Stimulated activated CD8-positive, alpha-beta memory T cell treated with anti-CD3 and anti-CD28 coated beads, Interleukin-12 subunit alpha, Interleukin-12 subunit beta, amount 100 ng/mL, for 4 hours (primary cell): Measurements from ENCODE around the gene NUDT21.

Source experiments
- DNase-seq: peaks from one replicate; pipeline ENCODE4 v3.0.0-alpha.2; 2020; ENCODE audit warnings: low read depth

Gene NUDT21

DNA sequence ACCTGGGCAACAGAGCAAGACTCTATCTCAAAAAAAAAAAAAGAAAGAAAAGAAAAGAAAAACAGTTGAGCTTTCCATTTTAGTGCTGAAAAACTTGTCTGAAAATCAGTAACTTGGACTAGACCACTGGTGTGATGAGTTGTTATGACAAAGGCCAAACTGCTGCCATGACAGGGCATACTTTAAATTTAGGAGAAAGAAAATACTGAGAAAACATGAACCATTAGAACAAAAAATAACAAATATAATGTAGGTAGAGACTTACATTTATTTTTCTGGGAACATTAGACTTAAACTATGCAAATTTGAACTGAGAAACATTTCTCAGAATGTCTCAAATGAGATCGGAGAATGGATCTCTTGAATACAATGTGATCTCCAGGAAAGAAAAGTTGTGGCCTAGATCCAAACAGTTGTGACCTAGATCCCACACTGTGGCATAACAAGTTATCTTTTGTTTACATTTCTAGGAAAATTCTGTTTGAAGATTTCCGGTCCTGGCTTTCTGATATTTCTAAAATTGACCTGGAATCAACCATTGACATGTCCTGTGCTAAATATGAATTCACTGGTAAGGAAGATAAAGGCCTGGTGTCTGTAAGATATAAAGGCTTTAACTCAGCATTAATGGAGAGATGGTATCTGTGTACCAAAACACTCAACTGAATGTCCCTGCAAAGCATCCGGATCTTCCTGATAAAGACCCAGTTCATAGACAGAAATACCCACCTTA, 11.1 kb upstream of the NUDT21 start:
- DNase-seq, result no peak

DNA sequence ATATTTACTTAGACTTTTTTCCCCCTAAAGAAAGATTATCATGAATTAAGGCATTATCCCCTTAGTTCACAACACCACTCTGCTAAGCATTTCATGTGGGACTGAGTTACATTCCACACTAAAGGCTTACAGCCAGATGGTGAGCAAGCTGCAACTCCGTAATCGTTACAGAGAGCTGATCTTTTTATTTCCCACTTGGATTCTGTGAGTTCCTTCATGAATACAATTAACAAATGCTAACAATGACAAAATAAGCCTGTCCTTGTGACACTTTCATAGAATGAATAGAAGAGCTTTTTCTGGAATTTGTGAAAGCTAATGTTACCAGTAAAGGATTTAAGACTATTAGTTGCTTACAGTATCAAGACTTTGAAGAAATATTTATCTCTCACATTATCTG, 9.0 kb upstream of the NUDT21 start:
- DNase-seq, result no peak

DNA sequence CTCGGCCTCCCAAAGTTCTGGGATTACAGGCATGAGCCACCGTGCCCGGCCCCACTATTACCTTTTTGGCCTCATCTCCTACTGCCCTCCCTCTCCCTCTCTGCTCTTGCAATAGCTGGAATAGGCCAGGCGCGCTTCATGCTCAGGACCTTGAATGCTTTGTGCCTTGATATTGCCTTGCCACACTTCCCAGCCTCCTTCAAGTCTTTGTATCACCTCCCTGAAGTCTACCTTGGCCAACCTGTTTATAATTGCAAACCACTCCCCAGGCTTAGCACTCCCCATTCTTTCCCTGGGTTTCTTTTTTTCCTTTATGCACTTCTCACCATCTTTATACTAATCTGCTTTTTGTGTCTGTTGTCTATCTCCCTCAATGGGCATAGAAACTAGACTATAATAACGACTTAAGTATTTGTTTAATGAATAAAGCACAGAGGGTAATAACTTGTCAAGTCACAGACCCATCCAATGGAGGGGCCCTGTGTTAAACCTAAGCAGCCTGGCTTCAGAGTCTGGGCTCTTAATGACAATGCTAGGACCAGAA, 6.9 kb upstream of the NUDT21 start:
- DNase-seq, result no peak

DNA sequence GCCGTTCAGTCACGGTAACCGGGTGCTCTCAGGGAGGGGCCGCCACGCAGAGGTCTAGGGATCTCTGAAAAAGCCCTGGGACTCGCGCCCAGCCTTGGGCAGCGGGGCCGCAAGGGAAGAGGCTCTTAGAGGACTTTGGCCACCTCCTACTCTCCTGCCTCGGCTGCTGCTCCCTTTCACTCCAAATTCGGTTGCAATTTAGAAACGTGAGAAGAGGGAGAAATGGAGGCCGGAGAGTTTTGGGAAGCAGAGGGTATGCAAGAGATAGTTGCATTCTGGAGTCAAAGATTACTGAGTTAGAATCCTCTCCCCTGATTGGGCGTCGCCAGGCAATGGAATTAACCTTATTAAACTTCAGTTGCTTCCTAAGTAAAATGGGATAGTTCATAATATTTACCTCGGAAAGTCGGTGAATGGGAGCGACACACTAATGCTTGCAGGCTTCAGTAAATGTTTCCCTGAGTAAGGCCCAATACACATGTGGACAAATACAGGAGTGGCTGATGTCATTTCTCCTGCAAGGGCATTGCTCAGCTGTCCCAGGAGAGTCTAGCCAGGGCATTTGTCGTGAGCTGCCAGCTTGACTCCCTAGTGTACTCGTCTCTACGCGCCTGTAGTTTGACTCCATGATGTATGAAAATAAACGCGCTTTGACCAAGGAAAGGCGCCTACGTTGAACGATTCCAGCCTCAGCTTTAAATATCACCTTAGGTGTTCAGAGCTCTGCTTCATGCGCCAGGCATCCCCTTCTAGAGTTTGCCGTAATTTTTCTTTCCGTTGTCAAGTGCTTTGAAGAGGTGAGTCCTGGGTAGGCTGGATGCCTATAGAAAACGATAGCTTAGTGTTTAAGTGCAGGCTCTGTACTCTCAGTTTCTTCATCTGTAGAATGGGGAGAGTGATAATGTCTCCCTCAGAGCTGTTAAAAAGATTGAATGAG, 889 bp upstream of the NUDT21 start:
- DNase-seq, result no peak

DNA sequence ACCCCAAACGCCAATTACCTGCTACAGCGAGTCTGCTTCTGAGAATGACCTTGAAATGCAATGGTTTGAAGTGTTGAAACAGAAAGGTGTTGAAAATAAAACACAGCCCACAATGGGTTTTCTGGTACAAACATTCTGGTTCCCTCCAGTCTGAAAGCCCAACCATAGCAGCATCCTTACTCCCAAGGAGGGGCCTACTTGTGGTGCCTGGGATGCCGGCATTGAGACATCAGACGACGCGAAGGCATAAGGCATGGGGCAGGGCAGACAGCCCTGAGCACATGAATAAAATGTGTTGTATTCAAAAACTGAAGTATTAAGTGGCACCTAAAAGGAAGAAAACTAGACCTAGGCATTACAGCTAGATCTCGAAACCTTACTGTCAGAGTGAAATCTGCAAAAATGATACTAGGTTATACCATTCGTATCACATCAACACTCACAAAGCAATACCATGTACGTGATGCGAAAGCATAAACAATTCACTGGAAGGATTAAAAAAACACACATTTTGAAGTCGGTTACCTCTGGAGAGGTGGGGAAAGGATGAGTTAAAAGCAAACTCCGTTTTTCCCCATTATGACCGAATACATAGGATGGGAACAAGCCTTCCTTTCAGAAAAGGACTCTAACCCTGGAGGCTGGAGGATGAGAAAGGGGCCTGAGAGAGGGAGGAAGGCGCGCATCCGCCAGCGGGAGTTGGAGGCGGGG, 702 bp downstream of the NUDT21 start:
- DNase-seq, result no peak

DNA sequence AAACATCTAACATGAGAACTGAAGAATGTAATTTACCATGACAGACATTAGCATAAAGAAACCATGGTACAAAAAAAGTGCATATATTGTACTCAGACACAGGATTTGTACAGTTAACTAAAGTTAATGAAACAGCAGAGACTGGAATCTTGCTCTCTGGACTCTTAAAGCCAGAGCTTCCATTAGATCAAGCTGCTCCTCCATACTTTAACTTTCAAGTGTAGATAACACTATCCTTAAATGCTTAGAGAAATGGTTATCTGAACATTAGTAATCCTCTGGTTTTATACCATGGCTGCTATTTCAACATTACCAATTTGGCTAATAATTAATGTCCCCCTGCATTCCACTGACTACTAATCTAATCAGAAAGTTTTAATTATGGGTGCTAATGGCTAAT, 3.1 kb downstream of the NUDT21 start:
- DNase-seq, result no peak

DNA sequence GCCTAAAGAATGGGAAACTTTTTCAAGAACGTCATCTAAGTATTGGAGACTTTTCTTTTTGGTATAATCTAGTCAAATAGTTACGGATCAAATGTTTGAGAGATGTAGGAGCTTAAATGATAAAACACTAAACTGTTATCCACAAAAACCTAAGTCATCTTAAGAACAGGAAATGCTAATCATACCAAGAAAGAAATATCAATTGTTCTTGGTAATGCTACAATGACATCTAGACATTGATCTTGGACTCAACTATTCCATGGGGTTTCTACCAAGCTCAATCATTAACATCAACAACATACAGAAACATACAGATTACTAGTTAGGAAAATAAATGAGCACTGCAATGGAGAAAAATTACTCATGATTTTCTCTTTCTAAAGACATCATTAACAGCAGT, 3.8 kb downstream of the NUDT21 start:
- no peak for DNase-seq

DNA sequence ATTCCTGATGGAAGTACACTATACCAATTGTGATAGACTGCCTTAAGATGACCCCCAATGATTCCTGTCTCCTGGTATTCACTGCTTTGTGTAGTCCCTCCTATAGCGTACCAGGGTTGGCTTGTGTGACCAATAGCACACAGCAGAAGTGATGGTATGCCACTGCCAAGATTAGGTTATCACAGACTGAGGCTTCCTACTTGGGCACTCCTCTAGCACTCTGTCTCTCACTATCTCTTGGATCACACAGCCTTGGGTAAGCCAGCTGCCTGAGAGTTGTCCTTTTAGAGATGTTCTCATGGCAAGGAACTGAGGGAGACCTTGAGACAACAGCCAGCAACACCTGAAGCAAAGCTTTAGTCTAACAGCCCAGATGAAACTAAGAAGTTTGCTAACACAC, 13.1 kb downstream of the NUDT21 start:
- no peak for DNase-seq

DNA sequence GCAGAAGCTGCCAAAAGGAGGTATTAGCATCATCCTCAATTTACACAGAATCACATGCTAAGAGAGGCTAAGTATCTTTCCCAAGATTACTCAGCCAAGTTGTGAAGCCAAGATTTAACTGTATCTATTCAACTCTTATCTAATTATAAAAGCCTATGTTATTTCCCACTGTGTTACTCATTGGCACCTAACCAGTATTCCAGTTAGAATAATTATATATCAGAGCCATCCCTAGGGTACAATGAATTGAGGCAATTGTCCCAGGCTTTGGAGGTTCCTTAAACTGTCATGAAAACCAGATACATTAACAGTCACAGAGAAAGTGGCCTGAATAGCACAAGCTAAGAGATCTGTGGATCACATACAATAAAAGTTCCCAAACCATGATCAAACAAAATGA, 14.9 kb downstream of the NUDT21 start:
- DNase-seq, result no peak

DNA sequence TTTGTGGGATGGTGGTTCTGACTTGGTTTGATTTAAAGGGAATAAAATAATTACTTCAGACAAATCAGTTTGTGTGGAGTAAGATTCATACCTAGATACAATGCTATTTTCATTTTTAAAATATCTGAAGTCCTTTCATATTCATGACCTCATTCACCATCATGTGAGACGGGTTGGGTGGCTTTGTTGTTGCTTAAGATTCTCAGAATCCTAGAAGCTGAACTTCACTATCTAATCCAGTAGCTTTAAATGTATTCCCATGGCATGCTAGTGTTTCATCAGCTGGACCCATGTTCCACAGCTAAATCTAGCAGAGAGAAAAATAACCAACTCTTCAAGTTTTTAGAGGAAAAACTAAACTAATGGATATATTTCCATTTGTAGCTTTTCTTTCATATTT, 23.0 kb downstream of the NUDT21 start:
- no peak for DNase-seq

DNA sequence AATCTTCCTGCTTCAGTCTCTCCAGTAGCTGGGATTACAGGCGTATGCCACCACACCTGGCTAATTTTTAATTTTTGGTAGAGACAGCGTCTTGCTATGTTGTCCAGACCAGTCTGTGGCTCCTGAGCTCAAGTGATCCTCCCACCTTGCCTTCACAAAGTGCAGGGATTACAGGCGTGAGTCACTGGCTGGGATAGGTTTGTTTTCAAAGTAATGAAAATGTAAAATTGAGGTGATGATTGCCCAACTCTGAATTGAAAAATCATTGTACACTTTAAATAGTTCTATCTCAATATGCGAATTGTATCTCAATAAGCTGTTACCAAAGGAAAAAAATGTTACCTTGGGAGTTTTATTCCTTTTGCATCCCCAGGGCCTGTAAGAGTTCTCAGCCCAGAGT, 24.5 kb downstream of the NUDT21 start:
- DNase-seq, result no peak

DNA sequence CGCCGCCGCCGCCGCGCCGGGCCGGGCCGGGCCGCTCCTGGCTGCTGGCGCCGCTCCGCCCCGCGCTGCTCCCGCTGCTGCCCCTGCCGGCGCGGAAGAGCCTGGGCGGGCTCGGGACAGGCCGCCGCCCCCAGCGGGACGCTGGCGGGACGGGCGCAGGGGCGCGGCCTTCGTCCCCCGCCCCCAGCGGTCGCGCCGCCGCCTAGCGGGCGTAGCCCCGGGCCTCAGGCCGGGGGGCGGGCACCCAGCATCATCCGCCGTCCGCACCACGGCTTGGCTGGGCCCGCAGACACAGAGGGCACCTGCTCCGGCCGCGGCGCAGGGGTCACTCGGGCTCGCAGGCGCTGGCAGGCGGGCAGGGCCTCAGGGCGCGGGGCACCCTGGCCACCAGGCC, 25.7 kb downstream of the NUDT21 start, which contains the start of gene AMFR:
Gene AMFR, minus strand, starts transcription at position 107 of the 394 bp plus-strand sequence. CDS start 218 bp downstream, outside the sequence.
- peak; percentile 57 for DNase-seq

DNA sequence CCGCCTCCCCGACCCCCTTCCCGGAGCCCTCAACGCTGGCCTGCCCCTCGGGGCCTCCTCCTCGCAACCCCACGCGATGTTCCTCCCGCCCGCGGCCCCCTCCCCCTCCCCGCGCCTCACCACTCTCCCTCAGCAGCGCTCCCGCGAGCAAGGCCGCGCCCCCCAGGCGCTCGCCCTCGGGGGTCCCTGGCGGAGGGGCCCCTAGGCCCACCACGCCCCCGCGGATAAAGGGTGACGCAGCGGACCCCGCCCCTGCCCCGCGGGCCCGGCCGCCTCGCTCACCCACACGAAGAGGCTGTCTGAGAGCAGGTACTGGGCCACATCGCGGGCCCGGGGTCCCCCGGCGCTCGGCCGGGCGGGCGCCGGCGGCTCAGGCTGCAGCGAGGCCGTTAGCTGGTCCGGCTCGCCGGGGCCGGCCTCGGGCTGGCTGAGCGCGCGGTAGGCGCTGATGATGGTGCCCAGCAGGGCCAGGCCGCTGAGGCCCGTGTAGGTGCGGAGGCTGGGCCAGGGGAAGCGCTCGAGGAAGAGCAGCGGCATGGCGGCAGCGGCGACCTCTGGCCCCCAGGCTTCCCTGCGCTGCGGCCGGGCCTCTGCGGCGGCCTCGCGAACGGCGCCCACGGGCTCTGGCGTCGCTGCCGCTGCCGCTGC, 26.2 kb downstream of the NUDT21 start:
- peak; percentile 34 for DNase-seq

DNA sequence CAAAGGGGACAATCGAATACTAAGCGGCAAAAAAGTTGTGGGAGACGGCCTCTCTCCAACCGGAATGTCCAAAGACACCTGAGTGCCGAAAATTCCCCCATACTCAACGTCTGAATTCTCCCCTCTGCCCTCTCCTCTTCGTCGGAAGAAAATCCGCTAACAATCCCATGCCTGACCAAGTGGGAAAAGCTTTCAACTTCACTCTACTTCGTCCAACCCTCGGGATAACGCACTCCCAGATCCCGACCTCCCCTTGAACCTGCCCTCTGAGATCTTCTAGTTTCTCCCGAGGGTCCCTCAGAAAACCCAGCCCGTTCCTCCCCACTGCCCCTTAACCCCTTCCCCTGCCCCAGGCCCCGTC, 26.7 kb downstream of the NUDT21 start:
- no peak for DNase-seq

DNA sequence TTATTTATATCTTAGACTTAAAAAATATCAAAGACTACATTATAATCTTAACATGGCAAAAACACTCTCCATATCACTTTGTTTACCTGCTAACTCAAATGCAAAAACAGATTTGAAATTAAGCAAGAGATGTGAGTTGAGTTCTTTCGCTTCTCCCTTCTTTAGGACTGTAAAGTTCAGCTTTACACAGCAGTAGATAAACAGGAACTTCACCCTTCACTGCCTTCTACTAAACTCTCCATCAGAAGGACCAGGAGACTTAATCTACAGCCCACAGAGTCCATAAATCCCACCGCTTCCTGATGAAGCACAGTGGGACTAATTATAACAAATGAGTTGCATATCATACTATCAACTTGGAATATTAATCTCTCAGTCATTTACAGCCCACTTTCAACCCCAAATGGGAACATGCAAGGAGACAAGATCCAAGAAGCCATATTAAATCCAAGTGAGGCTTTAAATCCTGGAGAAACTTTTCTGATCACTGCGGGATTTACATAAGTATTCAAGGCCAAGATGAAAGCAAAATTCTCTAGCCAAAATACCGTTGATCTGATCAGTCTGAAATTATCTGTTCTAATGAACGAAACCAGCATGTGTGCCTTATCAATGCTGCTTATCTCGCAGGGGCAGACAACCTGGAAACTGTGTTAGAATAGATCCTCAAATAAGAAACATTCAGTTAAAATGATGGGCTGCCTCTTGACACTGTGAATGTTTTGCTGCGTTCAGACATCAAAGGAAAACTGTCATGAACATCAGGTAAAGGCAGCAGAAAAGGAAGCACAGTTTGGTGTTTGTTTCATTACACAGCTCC, 27.3 kb downstream of the NUDT21 start:
- no peak for DNase-seq

DNA sequence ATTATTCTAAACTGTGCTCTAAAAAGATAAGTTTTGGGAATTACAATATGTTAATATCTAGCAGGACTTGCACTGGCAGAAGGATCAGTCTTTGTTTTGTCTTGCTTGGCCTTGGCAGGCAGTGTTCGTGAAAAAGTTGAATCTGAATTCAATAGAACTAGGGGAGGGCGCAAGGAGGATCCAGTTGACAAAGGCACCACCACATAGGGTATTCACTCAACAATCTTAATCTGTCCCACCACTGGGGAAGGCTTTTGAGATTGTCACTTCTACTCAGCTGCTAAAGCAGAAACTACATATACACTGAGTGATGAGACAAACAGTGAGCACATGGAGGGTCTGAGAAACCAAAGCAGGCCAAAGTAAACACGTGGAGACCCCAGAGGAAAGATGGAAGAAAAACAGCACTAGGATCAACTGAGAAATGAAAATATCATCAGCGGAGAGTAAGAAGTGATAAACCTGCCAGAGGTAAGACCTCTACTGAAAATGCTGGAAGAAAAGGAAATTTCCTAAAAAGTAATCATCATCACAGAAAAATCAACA, 28.2 kb downstream of the NUDT21 start:
- no peak for DNase-seq

DNA sequence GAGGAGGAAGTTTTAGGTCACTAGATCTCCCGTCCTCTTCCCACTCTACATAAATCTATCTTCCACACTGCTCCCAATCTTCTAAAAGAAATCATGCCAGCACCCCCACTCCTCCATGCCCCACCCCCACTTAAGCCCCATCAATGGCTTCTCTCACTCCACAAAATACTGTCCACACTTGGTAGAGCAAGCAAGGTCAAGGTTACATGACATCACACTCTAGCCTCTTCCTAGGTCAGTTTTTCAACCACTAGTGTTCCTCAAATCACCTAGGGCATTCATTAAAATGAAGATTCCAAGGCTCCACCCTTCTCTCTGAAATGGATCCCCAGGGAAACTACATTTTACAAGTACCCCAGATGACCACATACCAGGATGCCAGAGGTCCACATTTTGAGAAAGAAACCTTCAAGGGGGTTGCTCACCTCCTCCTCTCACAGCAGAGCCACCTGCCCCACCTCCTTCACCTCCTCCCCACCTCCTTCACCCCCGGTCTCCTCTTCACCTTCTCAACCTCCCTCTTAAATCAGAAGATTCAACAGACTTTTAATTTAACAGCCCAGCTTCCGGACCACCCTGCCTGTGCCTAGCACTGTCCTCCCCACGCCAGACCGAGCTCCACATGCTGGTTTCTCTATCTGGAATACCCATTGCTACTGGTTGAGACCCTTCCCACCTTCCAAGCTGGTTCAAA, 29.0 kb downstream of the NUDT21 start:
- no peak for DNase-seq

DNA sequence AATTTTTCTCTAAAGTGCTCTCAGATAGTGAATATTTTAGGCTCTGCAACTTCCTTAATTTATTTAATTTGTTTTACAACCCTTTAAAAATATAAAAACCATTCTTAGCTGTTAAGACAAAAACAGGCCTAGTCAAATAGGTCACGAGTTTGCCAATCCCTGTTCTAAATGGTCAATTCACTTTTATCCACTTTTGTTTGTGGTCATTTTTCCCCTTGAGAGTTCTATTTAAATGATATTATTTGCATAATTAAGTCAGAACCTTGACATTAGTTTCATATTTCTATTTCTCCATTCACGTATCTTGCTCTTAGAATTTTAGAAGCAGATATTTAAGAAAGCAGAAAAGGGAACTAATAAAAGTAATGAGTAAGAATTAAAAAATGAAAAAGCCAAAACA, 29.8 kb downstream of the NUDT21 start:
- no peak for DNase-seq

DNA sequence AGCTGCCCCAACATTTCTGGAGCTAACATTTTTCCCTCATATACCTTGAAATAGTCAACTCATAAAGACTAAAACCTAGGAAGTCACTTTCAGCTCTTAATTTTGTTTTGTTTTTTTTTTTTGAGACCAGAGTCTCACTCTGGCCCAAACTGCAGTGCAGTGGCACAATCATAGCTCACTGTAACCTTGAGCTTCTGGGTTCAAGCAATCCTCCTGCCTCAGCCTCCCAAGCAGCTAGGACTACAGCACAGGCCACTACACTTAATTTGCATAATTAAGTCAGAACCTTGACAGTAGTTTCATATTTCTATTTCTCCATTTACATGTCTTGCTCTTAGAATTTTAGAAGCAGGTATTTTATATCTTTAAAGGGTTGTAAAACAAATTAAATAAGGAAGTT, 30.5 kb downstream of the NUDT21 start:
- no peak for DNase-seq
